Stimulated activated memory B cell treated with anti-CD40 and anti-IgM and Interleukin-4, amounts not matched to agents 10 μg/mL and 1 μg/mL and 100 μg/mL, for 72 hours (primary cell): ENCODE measurements around the gene RARRES1.

Experiments
- ATAC-seq: fragments of 150-1000 bp; cut with Tn5 transposase; 2 replicates; pipeline ENCODE4 v1.10.0; 2021
- H3K27ac Mint-ChIP-seq: one replicate; pipeline ENCODE4 v1.8.0; 2022; ENCODE audit warnings: mild to moderate bottlenecking, mixed read lengths
- H3K27me3 Mint-ChIP-seq: one replicate; pipeline ENCODE4 v1.8.0; 2022; ENCODE audit warnings: mixed read lengths
- H3K36me3 Mint-ChIP-seq: one replicate; pipeline ENCODE4 v1.8.0; 2022; ENCODE audit warnings: mixed read lengths
- H3K4me1 Mint-ChIP-seq: one replicate; pipeline ENCODE4 v1.8.0; 2022; ENCODE audit warnings: mixed read lengths
- H3K4me3 Mint-ChIP-seq: one replicate; pipeline ENCODE4 v1.8.0; 2022; ENCODE audit warnings: mild to moderate bottlenecking, moderate library complexity, mixed read lengths
- H3K9me3 Mint-ChIP-seq: one replicate; pipeline ENCODE4 v1.8.0; 2022; ENCODE audit warnings: mixed read lengths

Gene RARRES1

GRCh38 chr3:158728851-158729250 lies 3.4 kb downstream of the RARRES1 start:
- peaks cover 3% of the 10 kb centered on the region for H3K36me3 Mint-ChIP-seq
- ATAC-seq = no peak
- H3K4me3 Mint-ChIP-seq = no peak overlapping the region
- H3K27ac Mint-ChIP-seq = no peak overlapping the region
- H3K4me1 Mint-ChIP-seq = peaks cover 16% of the 10 kb centered on the region
- no peaks in the 10 kb centered on the region for H3K9me3 Mint-ChIP-seq
- H3K27me3 Mint-ChIP-seq = no peaks in the 10 kb centered on the region

- peaks cover 20% of the 10 kb centered on the region for H3K4me1 Mint-ChIP-seq
- H3K27ac Mint-ChIP-seq = no peak overlapping the region
- H3K27me3 Mint-ChIP-seq = no peaks in the 10 kb centered on the region
- H3K9me3 Mint-ChIP-seq = no peaks in the 10 kb centered on the region
- ATAC-seq = no peak
- no peak overlapping the region for H3K4me3 Mint-ChIP-seq
- H3K36me3 Mint-ChIP-seq = no peaks in the 10 kb centered on the region
Measured at GRCh38 chr3:158728061-158728377, 4.2 kb downstream of the RARRES1 start.

DNA sequence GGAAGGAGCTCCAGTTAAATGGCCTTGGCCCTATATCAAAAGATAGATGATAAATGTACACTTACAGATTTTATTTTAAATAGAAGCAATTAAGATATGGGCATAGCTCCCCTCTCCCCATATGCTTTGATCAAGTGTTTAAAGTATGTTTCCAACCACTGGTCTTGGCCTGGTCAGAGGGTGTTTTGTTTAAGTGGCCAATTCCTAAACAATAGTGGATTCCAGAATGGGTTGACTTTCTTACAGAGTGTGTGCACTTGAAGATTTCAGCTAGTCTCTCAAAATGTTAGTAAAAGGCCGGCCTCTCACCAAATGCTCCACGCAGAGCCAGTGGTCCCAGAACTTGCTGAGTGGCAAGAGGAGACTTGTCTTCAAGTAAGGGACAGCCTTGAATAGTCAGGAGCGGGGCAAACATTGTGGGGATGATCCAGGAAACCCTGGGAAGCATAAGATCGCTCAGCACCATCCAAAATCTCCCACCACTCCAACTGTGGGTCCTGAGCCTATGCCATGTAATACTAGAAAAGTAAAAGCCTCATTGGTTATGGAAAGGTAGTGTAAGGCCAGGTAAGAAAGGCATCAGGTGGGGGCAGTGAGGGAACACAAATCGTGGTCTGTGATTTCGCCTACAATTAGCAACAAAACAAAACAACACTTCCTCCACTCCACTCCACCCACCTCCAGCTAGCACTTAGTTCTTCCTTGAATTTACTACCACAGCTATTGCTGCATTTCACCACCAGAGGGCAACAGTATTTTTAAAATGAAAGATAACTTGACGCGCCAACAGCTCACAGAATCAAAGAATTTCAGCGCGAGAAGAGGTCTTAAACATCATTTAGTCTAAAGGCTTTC lies 4.8 kb downstream of the RARRES1 start:
- peak; percentile 57 for ATAC-seq
- Mint-ChIP-seq H3K27ac (no peak overlapping the region), H3K4me3 (no peak overlapping the region), H3K27me3 (no peaks in the 10 kb centered on the region), H3K4me1 (peaks cover 26% of the 10 kb centered on the region), H3K36me3 (no peaks in the 10 kb centered on the region), H3K9me3 (no peaks in the 10 kb centered on the region)

- no peaks in the 10 kb centered on the region for H3K27me3 Mint-ChIP-seq
- peaks cover 26% of the 10 kb centered on the region for H3K4me1 Mint-ChIP-seq
- no peaks in the 10 kb centered on the region for H3K9me3 Mint-ChIP-seq
- no peak overlapping the region for H3K4me3 Mint-ChIP-seq
- H3K36me3 Mint-ChIP-seq = peaks cover 12% of the 10 kb centered on the region
- no peak for ATAC-seq
- peak overlapping the region; percentile 55 for H3K27ac Mint-ChIP-seq
Measured at GRCh38 chr3:158725348-158726011, 6.8 kb downstream of the RARRES1 start.

- Mint-ChIP-seq H3K9me3 (no peaks in the 10 kb centered on the region), H3K27me3 (no peaks in the 10 kb centered on the region), H3K36me3 (peaks cover 23% of the 10 kb centered on the region), H3K4me3 (no peak overlapping the region), H3K27ac (no peak overlapping the region), H3K4me1 (peaks cover 26% of the 10 kb centered on the region)
- no peak for ATAC-seq
Measured at GRCh38 chr3:158723991-158724390, 8.3 kb downstream of the RARRES1 start.

DNA sequence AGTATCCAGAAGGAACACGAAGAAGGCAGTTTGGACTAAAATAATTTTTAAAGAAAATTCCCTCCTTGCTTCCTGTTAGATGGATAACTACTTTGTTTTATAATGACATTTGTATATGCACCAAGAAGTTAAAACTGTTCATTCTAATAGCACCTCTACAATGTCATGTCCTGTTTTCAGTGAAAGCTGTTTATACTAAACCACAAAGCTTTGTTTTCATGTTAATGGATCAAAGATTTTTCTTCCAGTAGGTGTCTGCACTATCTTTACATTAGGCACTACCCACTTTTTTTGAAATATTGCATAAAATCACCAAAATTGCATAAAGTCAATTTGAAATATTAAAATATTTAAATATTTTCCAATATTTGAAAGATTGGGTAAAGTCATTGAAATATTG lies 10.1 kb downstream of the RARRES1 start:
- no peak overlapping the region for H3K27ac Mint-ChIP-seq
- peaks cover 16% of the 10 kb centered on the region for H3K4me1 Mint-ChIP-seq
- ATAC-seq = no peak
- no peak overlapping the region for H3K4me3 Mint-ChIP-seq
- H3K27me3 Mint-ChIP-seq = no peaks in the 10 kb centered on the region
- peaks cover 28% of the 10 kb centered on the region for H3K36me3 Mint-ChIP-seq
- no peaks in the 10 kb centered on the region for H3K9me3 Mint-ChIP-seq

GRCh38 chr3:158718490-158719170 lies 13.6 kb downstream of the RARRES1 start:
- peaks cover 16% of the 10 kb centered on the region for H3K4me1 Mint-ChIP-seq
- no peak for ATAC-seq
- no peak overlapping the region for H3K27ac Mint-ChIP-seq
- no peaks in the 10 kb centered on the region for H3K9me3 Mint-ChIP-seq
- peaks cover 36% of the 10 kb centered on the region for H3K36me3 Mint-ChIP-seq
- H3K4me3 Mint-ChIP-seq = no peak overlapping the region
- H3K27me3 Mint-ChIP-seq = no peaks in the 10 kb centered on the region

GRCh38 chr3:158717576-158717975 lies 14.7 kb downstream of the RARRES1 start:
- no peak for ATAC-seq
- H3K36me3 Mint-ChIP-seq = peaks cover 45% of the 10 kb centered on the region
- H3K9me3 Mint-ChIP-seq = no peaks in the 10 kb centered on the region
- H3K4me1 Mint-ChIP-seq = peaks cover 12% of the 10 kb centered on the region
- H3K27ac Mint-ChIP-seq = no peak overlapping the region
- no peak overlapping the region for H3K4me3 Mint-ChIP-seq
- H3K27me3 Mint-ChIP-seq = no peaks in the 10 kb centered on the region

DNA sequence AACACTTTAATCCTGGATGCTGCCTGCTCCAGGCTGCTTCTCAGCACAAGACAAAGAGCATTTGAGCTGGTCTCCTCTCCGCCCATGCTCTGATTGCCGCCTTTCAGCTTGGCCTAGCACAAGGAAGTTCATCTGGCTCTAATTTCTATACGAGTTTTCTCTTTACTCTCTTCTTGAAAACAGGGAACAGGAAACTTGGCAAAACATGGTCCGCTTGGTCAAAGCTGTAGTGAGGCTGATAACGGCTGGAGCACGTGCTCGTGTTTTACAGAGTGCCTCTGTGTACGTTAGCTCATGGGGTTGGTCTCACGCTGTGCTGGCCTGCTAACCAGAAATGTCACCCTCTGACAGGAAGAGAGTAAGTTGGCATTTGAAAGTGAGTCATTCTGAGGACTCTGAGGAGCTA lies 19.2 kb downstream of the RARRES1 start:
- Mint-ChIP-seq H3K27ac (no peak overlapping the region), H3K36me3 (peaks cover 63% of the 10 kb centered on the region), H3K4me3 (no peak overlapping the region), H3K27me3 (no peaks in the 10 kb centered on the region), H3K4me1 (peaks cover 15% of the 10 kb centered on the region), H3K9me3 (no peaks in the 10 kb centered on the region)
- peak; percentile 36 for ATAC-seq

- Mint-ChIP-seq H3K4me3 (no peak overlapping the region), H3K36me3 (peaks cover 68% of the 10 kb centered on the region), H3K4me1 (peaks cover 15% of the 10 kb centered on the region), H3K27ac (no peak overlapping the region), H3K27me3 (no peaks in the 10 kb centered on the region), H3K9me3 (no peaks in the 10 kb centered on the region)
- no peak for ATAC-seq
Measured at GRCh38 chr3:158712443-158712842, 19.8 kb downstream of the RARRES1 start.

- no peak for ATAC-seq
- Mint-ChIP-seq H3K27ac (peak overlapping the region; percentile 27), H3K27me3 (no peaks in the 10 kb centered on the region), H3K36me3 (peaks cover 69% of the 10 kb centered on the region), H3K9me3 (no peaks in the 10 kb centered on the region), H3K4me1 (peaks cover 15% of the 10 kb centered on the region), H3K4me3 (no peak overlapping the region)
Measured at GRCh38 chr3:158711886-158712285, 20.4 kb downstream of the RARRES1 start.

DNA sequence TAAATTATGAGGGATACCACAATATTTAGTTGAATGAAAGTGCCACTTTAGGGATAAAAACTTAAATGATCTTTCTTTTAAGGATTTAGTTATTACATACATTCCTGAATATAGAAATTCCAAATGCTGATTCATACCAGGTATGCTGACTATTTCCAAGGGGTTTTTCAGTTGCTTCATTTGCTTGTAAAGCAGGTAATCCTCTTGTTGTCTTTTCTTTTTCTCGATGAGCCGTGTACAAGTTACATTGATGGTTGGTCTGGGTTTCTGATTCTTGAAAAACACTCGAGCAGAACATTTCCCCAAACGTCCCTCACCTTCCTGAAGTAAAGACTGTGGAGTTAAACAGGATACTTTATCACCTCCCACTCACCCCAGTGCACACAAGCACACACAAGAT lies 21.7 kb downstream of the RARRES1 start:
- ATAC-seq = no peak
- Mint-ChIP-seq H3K4me3 (no peak overlapping the region), H3K27ac (no peak overlapping the region), H3K27me3 (no peaks in the 10 kb centered on the region), H3K36me3 (peaks cover 80% of the 10 kb centered on the region), H3K9me3 (no peaks in the 10 kb centered on the region), H3K4me1 (peaks cover 15% of the 10 kb centered on the region)

DNA sequence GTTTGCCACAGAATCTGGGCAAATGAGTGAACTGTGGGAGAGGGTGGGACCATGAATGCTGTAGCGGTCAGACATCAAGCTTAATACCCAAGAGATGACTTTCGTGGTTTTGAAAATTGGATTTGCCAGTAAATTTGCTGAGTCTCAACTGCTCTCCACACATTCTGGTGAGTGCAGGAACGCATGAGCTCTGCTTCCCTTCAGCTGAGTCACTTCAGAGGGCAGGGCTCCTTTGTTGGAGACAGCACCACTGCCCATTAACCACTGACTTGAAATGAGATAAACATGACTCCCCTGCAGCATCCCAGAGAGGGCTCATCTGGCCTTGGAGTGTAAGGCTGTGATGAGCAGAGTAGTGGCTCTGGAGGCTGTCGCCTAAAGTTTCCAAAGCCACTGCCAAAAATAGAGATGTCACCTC lies 22.6 kb downstream of the RARRES1 start:
- Mint-ChIP-seq H3K9me3 (no peaks in the 10 kb centered on the region), H3K4me3 (no peak overlapping the region), H3K4me1 (peaks cover 15% of the 10 kb centered on the region), H3K27me3 (no peaks in the 10 kb centered on the region), H3K27ac (no peak overlapping the region), H3K36me3 (peaks cover 80% of the 10 kb centered on the region)
- ATAC-seq = no peak

DNA sequence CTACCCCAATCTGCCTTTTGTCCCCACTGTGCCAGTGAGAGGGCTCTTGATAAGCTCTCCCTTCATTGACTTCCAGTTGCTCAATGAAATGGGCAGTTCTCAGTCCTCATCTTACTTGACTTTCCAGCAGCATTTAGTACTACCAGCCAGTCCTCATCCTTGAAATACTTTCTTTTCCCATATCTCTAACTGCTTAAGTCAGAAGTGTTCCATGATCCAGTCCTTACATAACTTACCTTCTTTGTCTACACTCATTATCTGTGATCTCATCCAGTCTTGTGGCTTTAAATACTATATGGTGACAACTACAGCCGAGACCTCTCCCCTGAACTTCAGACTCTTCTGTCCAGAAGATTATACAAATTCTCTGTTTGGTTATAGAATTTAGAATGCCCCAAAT lies 28.7 kb downstream of the RARRES1 start:
- Mint-ChIP-seq H3K27me3 (no peaks in the 10 kb centered on the region), H3K4me1 (no peaks in the 10 kb centered on the region), H3K9me3 (no peaks in the 10 kb centered on the region), H3K4me3 (no peak overlapping the region), H3K27ac (no peak overlapping the region), H3K36me3 (peaks cover 46% of the 10 kb centered on the region)
- no peak for ATAC-seq

- no peak for ATAC-seq
- Mint-ChIP-seq H3K27ac (no peak overlapping the region), H3K27me3 (no peaks in the 10 kb centered on the region), H3K4me3 (no peak overlapping the region), H3K36me3 (peaks cover 46% of the 10 kb centered on the region), H3K4me1 (no peaks in the 10 kb centered on the region), H3K9me3 (no peaks in the 10 kb centered on the region)
Measured at GRCh38 chr3:158702815-158703481, 29.3 kb downstream of the RARRES1 start.
